CD8-positive, alpha-beta memory T cell (primary cell): ENCODE data around the gene HEATR5A. TPM values are rescaled to one million over a fixed set of nuclear protein-coding genes. Genes with fewer than 3 reads are reported as not detected.
"Not testable (repeated sequence)": the region's sequence is repeated elsewhere in the genome, so short reads cannot be mapped to it uniquely, and the experiment has no call there.

Source experiments
- CTCF ChIA-PET: fragments of 350-600 bp; sonication (Branson Sonifier 250); formaldehyde crosslinking; loops from one replicate; lab custom pipeline; 2021; ENCODE audit warnings: antibody characterized with exemption; lab: Charles Lee
- POLR2A ChIA-PET: fragments of 350-600 bp; sonication (Branson Sonifier 250); formaldehyde crosslinking; loops from one replicate; lab custom pipeline; 2021; ENCODE audit warnings: antibody characterized with exemption; lab: Charles Lee
- DNase-seq, 5 donors: peaks; one replicate each; pipeline versions ENCODE4 v3.0.0 to v3.0.0-alpha.2; 2020 to 2022; ENCODE audit warnings: mixed read lengths in 1 of 5
- H3K27ac ChIP-seq: one replicate; pipeline ENCODE4 v1.7.0; 2013; ENCODE audit warnings: low read depth, mild to moderate bottlenecking, low read length, moderate library complexity
- H3K27me3 ChIP-seq: 2 replicates; pipeline ENCODE4 v1.7.0; 2013; ENCODE audit warnings: low read length, mild to moderate bottlenecking; ENCODE audit not compliant: insufficient read depth, poor library complexity, severe bottlenecking
- H3K36me3 ChIP-seq: 2 replicates; pipeline ENCODE4 v1.7.0; 2013; ENCODE audit warnings: mild to moderate bottlenecking, low read length, moderate library complexity; ENCODE audit not compliant: insufficient read depth
- H3K4me1 ChIP-seq: 2 replicates; pipeline ENCODE4 v1.7.0; 2013; ENCODE audit warnings: mild to moderate bottlenecking, low read length, moderate library complexity; ENCODE audit not compliant: insufficient read depth
- H3K4me3 ChIP-seq: 2 replicates; pipeline ENCODE4 v1.7.0; 2013; ENCODE audit warnings: mild to moderate bottlenecking, low read length
- H3K9me3 ChIP-seq: 2 replicates; pipeline ENCODE4 v1.7.0; 2013; ENCODE audit warnings: mild to moderate bottlenecking, low read length
- H3K27ac Mint-ChIP-seq, 8 donors: one replicate each; pipeline ENCODE4 v1.8.0; 2020 to 2021; ENCODE audit warnings: mixed read lengths in 8 of 8, mild to moderate bottlenecking in 6 of 8, inconsistent platforms in 3 of 8, moderate library complexity in 3 of 8
- H3K27me3 Mint-ChIP-seq, 2 donors: one replicate each; pipeline ENCODE4 v1.8.0; 2020 to 2021; ENCODE audit warnings: mixed read lengths in 2 of 2, mild to moderate bottlenecking in 1 of 2, moderate library complexity in 1 of 2
- H3K36me3 Mint-ChIP-seq, 3 donors: one replicate each; pipeline ENCODE4 v1.8.0; 2020 to 2021; ENCODE audit warnings: mixed read lengths in 3 of 3, inconsistent platforms in 1 of 3, mild to moderate bottlenecking in 1 of 3
- H3K4me1 Mint-ChIP-seq, 3 donors: one replicate each; pipeline ENCODE4 v1.8.0; 2020 to 2021; ENCODE audit warnings: mixed read lengths in 3 of 3, inconsistent platforms in 1 of 3, mild to moderate bottlenecking in 1 of 3
- H3K4me3 Mint-ChIP-seq, 7 donors: one replicate each; pipeline ENCODE4 v1.8.0; 2020 to 2021; ENCODE audit warnings: mixed read lengths in 7 of 7, mild to moderate bottlenecking in 6 of 7, moderate library complexity in 4 of 7, inconsistent platforms in 2 of 7
- H3K9me3 Mint-ChIP-seq, 5 donors: one replicate each; pipeline ENCODE4 v1.8.0; 2020 to 2022; ENCODE audit warnings: mixed read lengths in 5 of 5, mild to moderate bottlenecking in 3 of 5, moderate library complexity in 2 of 5, inconsistent platforms in 1 of 5
- polyA plus RNA-seq: library from polyadenylated mRNA; unstranded; fragments of 300-500 nt; fragmentation: Illumina TruSeq; gene quantifications from one replicate; pipeline ENCODE4 v1.2.3, GENCODE V29; 2021
- total RNA-seq, 2 experiments: library from RNA; stranded (reverse); gene quantifications; one replicate each; pipeline ENCODE4 v1.2.3, GENCODE V29; 2021

The HEATR5A gene
- total and polyA plus RNA-seq, 3 experiments from 2014 or later: 6.1 to 13.8 (median 12.7) TPM

DNA sequence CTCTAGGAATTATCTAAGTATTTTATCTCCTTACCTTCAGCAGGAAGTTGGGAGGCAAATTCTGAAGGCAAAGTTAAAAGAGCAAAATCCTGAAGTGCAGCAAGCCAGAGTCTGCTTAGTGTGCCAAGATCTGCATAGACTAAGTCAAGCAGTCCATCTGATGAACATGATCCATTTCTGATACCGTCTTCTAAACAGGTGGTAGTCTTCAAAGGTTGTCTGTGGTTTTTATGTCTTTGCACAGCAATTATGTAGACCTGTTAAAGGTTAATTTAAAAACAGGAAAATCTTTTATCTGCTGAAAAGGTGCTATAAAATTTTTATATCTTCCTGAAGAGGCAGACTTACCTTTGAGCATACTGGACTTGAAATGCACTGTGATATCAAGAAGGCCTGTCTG, 107.4 kb downstream of the HEATR5A start:
- no peaks in the 10 kb centered on the region for H3K36me3 ChIP-seq
- no peak for DNase-seq
- no peaks in the 10 kb centered on the region for H3K27me3 ChIP-seq
- Mint-ChIP-seq H3K4me1 (no peaks in the 10 kb centered on the region), H3K4me3 (no peak overlapping the region), H3K9me3 (no peaks in the 10 kb centered on the region), H3K27me3 (peaks cover 0 to 2% of the 10 kb centered on the region in 2 donors), H3K36me3 (peaks cover 9 to 59% (median 15%) of the 10 kb centered on the region in 3 donors), H3K27ac (peak overlapping the region in 2 of 8 donors; percentile 57 to 69)
- H3K27ac ChIP-seq: no peak overlapping the region
- ChIA-PET POLR2A (no interaction called here), CTCF (no interaction called here)
- H3K9me3 ChIP-seq: no peaks in the 10 kb centered on the region
- H3K4me1 ChIP-seq: no peaks in the 10 kb centered on the region
- no peak overlapping the region for H3K4me3 ChIP-seq

DNA sequence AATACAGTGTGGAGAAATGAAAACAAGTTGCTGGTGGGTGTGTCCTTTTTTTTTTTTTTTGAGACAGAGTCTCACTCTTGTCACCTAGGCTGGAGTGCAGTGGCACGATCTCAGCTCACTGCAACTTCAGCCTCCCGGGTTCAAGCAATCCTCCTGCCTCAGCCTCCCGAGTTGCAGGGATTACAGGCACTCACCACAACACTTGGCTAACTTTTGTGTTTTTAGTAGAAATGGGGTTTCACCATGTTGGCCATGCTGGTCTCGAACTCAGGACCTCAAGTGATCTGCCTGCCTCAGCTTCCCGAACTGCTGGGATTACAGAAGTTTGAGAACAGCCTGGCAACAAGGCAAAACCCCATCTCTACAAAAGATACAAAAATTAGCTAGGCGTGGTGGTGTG, 108.0 kb downstream of the HEATR5A start:
- H3K9me3 Mint-ChIP-seq, H3K27me3 ChIP-seq, H3K9me3 ChIP-seq, H3K27ac Mint-ChIP-seq, H3K27me3 Mint-ChIP-seq, H3K4me1 Mint-ChIP-seq, H3K36me3 ChIP-seq, H3K4me3 ChIP-seq, H3K27ac ChIP-seq, DNase-seq, CTCF ChIA-PET, POLR2A ChIA-PET, H3K4me1 ChIP-seq, H3K4me3 Mint-ChIP-seq: not testable (repeated sequence)
- peaks cover 9 to 59% (median 18%) of the 10 kb centered on the region in 3 donors for H3K36me3 Mint-ChIP-seq

DNA sequence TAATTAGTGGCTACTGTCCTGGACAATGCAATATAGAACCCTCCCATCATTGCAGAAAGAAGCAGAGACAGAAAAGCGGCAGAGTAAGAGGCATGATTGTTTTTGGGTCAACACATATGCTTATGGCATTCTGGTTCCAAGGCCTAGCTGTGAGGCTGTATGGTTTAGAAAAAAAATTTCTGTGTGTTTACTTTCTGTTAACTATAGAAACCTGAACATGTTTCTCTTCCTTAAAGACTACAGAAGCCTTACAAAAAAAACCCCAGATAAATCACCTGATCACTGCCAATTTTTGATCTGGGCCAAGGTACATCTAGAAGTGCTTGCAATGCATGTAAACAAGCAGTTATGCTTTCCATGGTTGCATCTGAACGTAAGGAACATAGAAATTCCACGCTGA, 112.7 kb downstream of the HEATR5A start:
- H3K27ac ChIP-seq: no peak overlapping the region
- H3K4me1 ChIP-seq: no peaks in the 10 kb centered on the region
- no peaks in the 10 kb centered on the region for H3K27me3 ChIP-seq
- Mint-ChIP-seq H3K9me3 (no peaks in the 10 kb centered on the region), H3K4me1 (no peaks in the 10 kb centered on the region), H3K27me3 (peaks cover 0 to 2% of the 10 kb centered on the region in 2 donors), H3K27ac (no peak overlapping the region), H3K36me3 (peaks cover 15 to 56% (median 19%) of the 10 kb centered on the region in 3 donors), H3K4me3 (no peak overlapping the region)
- POLR2A ChIA-PET: no interaction called here
- H3K9me3 ChIP-seq: no peaks in the 10 kb centered on the region
- CTCF ChIA-PET: no interaction called here
- H3K4me3 ChIP-seq: no peak overlapping the region
- no peak for DNase-seq
- no peaks in the 10 kb centered on the region for H3K36me3 ChIP-seq

- H3K4me3 ChIP-seq: no peak overlapping the region
- DNase-seq: no peak
- no peaks in the 10 kb centered on the region for H3K4me1 ChIP-seq
- peaks cover 0 to 2% of the 10 kb centered on the region in 2 donors for H3K27me3 Mint-ChIP-seq
- H3K4me1 Mint-ChIP-seq: no peaks in the 10 kb centered on the region
- ChIA-PET POLR2A (no interaction called here), CTCF (no interaction called here)
- H3K9me3 Mint-ChIP-seq: no peaks in the 10 kb centered on the region
- peak overlapping the region in 1 of 8 donors; percentile 10 for H3K27ac Mint-ChIP-seq
- H3K4me3 Mint-ChIP-seq: no peak overlapping the region
- no peaks in the 10 kb centered on the region for H3K9me3 ChIP-seq
- H3K27ac ChIP-seq: no peak overlapping the region
- H3K36me3 ChIP-seq: no peaks in the 10 kb centered on the region
- H3K36me3 Mint-ChIP-seq: peaks cover 15 to 55% (median 19%) of the 10 kb centered on the region in 3 donors
- H3K27me3 ChIP-seq: no peaks in the 10 kb centered on the region
Observed at GRCh38 chr14:31307198-31307597, 113.2 kb downstream of the HEATR5A start.

GRCh38 chr14:31303654-31304053, 116.7 kb downstream of the HEATR5A start:
- ChIA-PET CTCF (no interaction called here), POLR2A (interaction anchor here (0.5 kb wide), 1 partner anchor 153 kb away, joined by 3 read pairs; the partner anchor contains the start of gene DTD2)
- no peaks in the 10 kb centered on the region for H3K9me3 ChIP-seq
- no peak overlapping the region for H3K4me3 Mint-ChIP-seq
- no peak for DNase-seq
- H3K9me3 Mint-ChIP-seq: no peaks in the 10 kb centered on the region
- no peak overlapping the region for H3K27ac ChIP-seq
- H3K36me3 Mint-ChIP-seq: peaks cover 15 to 54% (median 21%) of the 10 kb centered on the region in 3 donors
- H3K4me1 Mint-ChIP-seq: no peaks in the 10 kb centered on the region
- no peaks in the 10 kb centered on the region for H3K36me3 ChIP-seq
- no peaks in the 10 kb centered on the region for H3K27me3 ChIP-seq
- H3K27ac Mint-ChIP-seq: no peak overlapping the region
- no peaks in the 10 kb centered on the region for H3K27me3 Mint-ChIP-seq
- H3K4me1 ChIP-seq: no peaks in the 10 kb centered on the region
- H3K4me3 ChIP-seq: no peak overlapping the region

GRCh38 chr14:31300883-31301282, 119.5 kb downstream of the HEATR5A start:
- H3K9me3 ChIP-seq: no peaks in the 10 kb centered on the region
- Mint-ChIP-seq H3K9me3 (no peaks in the 10 kb centered on the region), H3K36me3 (peaks cover 15 to 42% (median 15%) of the 10 kb centered on the region in 3 donors), H3K4me3 (no peak overlapping the region), H3K27me3 (no peaks in the 10 kb centered on the region), H3K4me1 (no peaks in the 10 kb centered on the region), H3K27ac (no peak overlapping the region)
- ChIA-PET POLR2A (no interaction called here), CTCF (interaction anchor here (1.0 kb wide), 1 partner anchor 94 kb away, joined by 3 read pairs; no protein-coding TSS in a partner anchor)
- H3K4me1 ChIP-seq: no peaks in the 10 kb centered on the region
- H3K27me3 ChIP-seq: no peaks in the 10 kb centered on the region
- H3K36me3 ChIP-seq: no peaks in the 10 kb centered on the region
- H3K27ac ChIP-seq: no peak overlapping the region
- H3K4me3 ChIP-seq: no peak overlapping the region
- DNase-seq: no peak

DNA sequence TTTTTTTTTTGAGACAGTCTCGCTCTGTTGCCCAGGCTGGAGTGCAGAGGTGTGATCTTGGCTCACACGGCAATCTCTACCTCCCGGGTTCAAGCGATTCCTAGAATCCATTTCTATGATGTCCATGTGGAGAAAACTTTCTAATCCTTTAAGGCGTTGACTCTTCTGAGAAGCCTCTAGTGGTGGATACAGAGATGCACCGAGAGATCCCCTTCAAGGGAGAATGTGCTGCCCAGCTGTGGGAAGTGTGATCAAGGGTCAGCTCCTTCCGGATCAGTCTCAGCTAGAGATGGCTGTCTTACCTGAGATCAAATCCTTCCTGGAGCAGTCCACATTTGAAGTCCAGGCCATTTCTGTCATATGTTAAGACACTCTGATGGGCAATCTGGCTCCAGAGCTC, 120.1 kb downstream of the HEATR5A start:
- no peak overlapping the region for H3K27ac ChIP-seq
- Mint-ChIP-seq H3K4me1 (no peaks in the 10 kb centered on the region), H3K4me3 (no peak overlapping the region), H3K27me3 (no peaks in the 10 kb centered on the region), H3K36me3 (peaks cover 15 to 36% (median 15%) of the 10 kb centered on the region in 3 donors), H3K27ac (peak overlapping the region in 2 of 8 donors; percentile 39 to 76), H3K9me3 (no peaks in the 10 kb centered on the region)
- no peak for DNase-seq
- H3K36me3 ChIP-seq: no peaks in the 10 kb centered on the region
- ChIA-PET POLR2A (no interaction called here), CTCF (no interaction called here)
- no peak overlapping the region for H3K4me3 ChIP-seq
- H3K4me1 ChIP-seq: no peaks in the 10 kb centered on the region
- no peaks in the 10 kb centered on the region for H3K27me3 ChIP-seq
- no peaks in the 10 kb centered on the region for H3K9me3 ChIP-seq

GRCh38 chr14:31297701-31298344, 122.5 kb downstream of the HEATR5A start:
- ChIA-PET CTCF (interaction anchor here (0.7 kb wide), 1 partner anchor 90 kb away, joined by 3 read pairs; the partner anchor contains the start of gene HECTD1), POLR2A (interaction anchor here (1.4 kb wide), 1 partner anchor 90 kb away, joined by 3 read pairs; no protein-coding TSS in a partner anchor)
- no peak for DNase-seq

More at GRCh38 chr14:31297701-31298344, 122.5 kb downstream of the HEATR5A start:
- no peak overlapping the region for H3K4me3 Mint-ChIP-seq
- H3K4me1 Mint-ChIP-seq: no peaks in the 10 kb centered on the region
- peak overlapping the region in 2 of 8 donors; percentile 42 to 75 for H3K27ac Mint-ChIP-seq
- H3K27ac ChIP-seq: no peak overlapping the region
- no peak overlapping the region for H3K4me3 ChIP-seq
- no peaks in the 10 kb centered on the region for H3K27me3 ChIP-seq
- H3K9me3 Mint-ChIP-seq: no peaks in the 10 kb centered on the region
- no peaks in the 10 kb centered on the region for H3K27me3 Mint-ChIP-seq
- H3K36me3 ChIP-seq: no peaks in the 10 kb centered on the region
- H3K9me3 ChIP-seq: no peaks in the 10 kb centered on the region
- no peaks in the 10 kb centered on the region for H3K4me1 ChIP-seq
- peaks cover 7 to 28% (median 10%) of the 10 kb centered on the region in 3 donors for H3K36me3 Mint-ChIP-seq
